Measurements from ENCODE around the gene DNAI4.
"Not testable (repeated sequence)": the region's sequence is repeated elsewhere in the genome, so short reads cannot be mapped to it uniquely, and the experiment has no call there.

Gene DNAI4

GRCh38 chr1:66924756-66925557 lies at the start of gene DNAI4, which contains the start of gene MIER1:
DNAI4 (minus strand) TSS chr1:66924856; CDS start chr1:66924831, 25 bp downstream.
MIER1 (plus strand) TSS chr1:66924990; CDS start chr1:66925029, 39 bp downstream.
- ATAC-seq (peak; percentile 97), DNase-seq (ENCODE audit: low spot score in 2 of 2) (peak; percentile 93 to 98)
- no peaks in the 10 kb centered on the region for H3K9me3 Mint-ChIP-seq
- H3K36me3 Mint-ChIP-seq: peaks cover 16% of the 10 kb centered on the region
- H3K4me1 Mint-ChIP-seq: peaks cover 33% of the 10 kb centered on the region
- H3K4me3 Mint-ChIP-seq: peak within 1 kb of the TSS; percentile 90
- H3K27ac Mint-ChIP-seq: peak within 1 kb of the TSS; percentile 94

- Mint-ChIP-seq H3K36me3 (peaks cover 100% of the 10 kb centered on the region), H3K9me3 (peaks cover 9% of the 10 kb centered on the region), H3K4me3 (no peak overlapping the region), H3K4me1 (peaks cover 26% of the 10 kb centered on the region), H3K27ac (no peak overlapping the region)
- no peak for ATAC-seq
- no peak for DNase-seq (ENCODE audit: low spot score in 2 of 2)
Observed at GRCh38 chr1:66968574-66968973, 43.9 kb upstream of the DNAI4 start.

- peaks cover 100% of the 10 kb centered on the region for H3K36me3 Mint-ChIP-seq
- not testable (repeated sequence) for H3K9me3 Mint-ChIP-seq
Observed at GRCh38 chr1:66966188-66966873, 41.7 kb upstream of the DNAI4 start.

GRCh38 chr1:66957938-66958337 lies 33.3 kb upstream of the DNAI4 start:
- no peak for DNase-seq (ENCODE audit: low spot score in 2 of 2)
- H3K9me3 Mint-ChIP-seq: no peaks in the 10 kb centered on the region
- H3K27ac Mint-ChIP-seq: peak overlapping the region; percentile 4
- no peak for ATAC-seq
- H3K36me3 Mint-ChIP-seq: peaks cover 100% of the 10 kb centered on the region
- peaks cover 31% of the 10 kb centered on the region for H3K4me1 Mint-ChIP-seq
- H3K4me3 Mint-ChIP-seq: no peak overlapping the region

More at GRCh38 chr1:66966188-66966873, 41.7 kb upstream of the DNAI4 start:
- Mint-ChIP-seq H3K4me1 (peaks cover 26% of the 10 kb centered on the region), H3K27ac (peak overlapping the region; percentile 53)
- not testable (repeated sequence) for DNase-seq (ENCODE audit: low spot score in 2 of 2); H3K4me3 Mint-ChIP-seq; ATAC-seq

GRCh38 chr1:66954208-66954607 lies 29.6 kb upstream of the DNAI4 start:
- DNase-seq (ENCODE audit: low spot score in 2 of 2): no peak
- Mint-ChIP-seq H3K4me1 (peaks cover 43% of the 10 kb centered on the region), H3K36me3 (peaks cover 100% of the 10 kb centered on the region), H3K4me3 (no peak overlapping the region), H3K9me3 (no peaks in the 10 kb centered on the region), H3K27ac (peak overlapping the region; percentile 79)
- ATAC-seq: peak; percentile 84

- Mint-ChIP-seq H3K9me3 (no peaks in the 10 kb centered on the region), H3K36me3 (peaks cover 100% of the 10 kb centered on the region), H3K27ac (peak overlapping the region; percentile 7), H3K4me3 (no peak overlapping the region), H3K4me1 (peaks cover 42% of the 10 kb centered on the region)
- ATAC-seq: no peak
- DNase-seq (ENCODE audit: low spot score in 2 of 2): no peak
Observed at GRCh38 chr1:66951513-66951912, 26.9 kb upstream of the DNAI4 start.

GRCh38 chr1:66947267-66947666 lies 22.6 kb upstream of the DNAI4 start:
- peaks cover 40% of the 10 kb centered on the region for H3K4me1 Mint-ChIP-seq
- ATAC-seq: no peak
- no peak overlapping the region for H3K4me3 Mint-ChIP-seq
- DNase-seq (ENCODE audit: low spot score in 2 of 2): no peak
- peak overlapping the region; percentile 71 for H3K27ac Mint-ChIP-seq
- H3K9me3 Mint-ChIP-seq: no peaks in the 10 kb centered on the region
- H3K36me3 Mint-ChIP-seq: peaks cover 96% of the 10 kb centered on the region

- DNase-seq (ENCODE audit: low spot score in 2 of 2) (no peak), ATAC-seq (no peak)
- H3K4me1 Mint-ChIP-seq: peaks cover 34% of the 10 kb centered on the region
- H3K9me3 Mint-ChIP-seq: no peaks in the 10 kb centered on the region
- no peak overlapping the region for H3K4me3 Mint-ChIP-seq
- H3K27ac Mint-ChIP-seq: no peak overlapping the region
- peaks cover 96% of the 10 kb centered on the region for H3K36me3 Mint-ChIP-seq
Observed at GRCh38 chr1:66945316-66945715, 20.7 kb upstream of the DNAI4 start.

- Mint-ChIP-seq H3K9me3 (no peaks in the 10 kb centered on the region), H3K36me3 (peaks cover 96% of the 10 kb centered on the region), H3K4me3 (no peak overlapping the region), H3K27ac (no peak overlapping the region), H3K4me1 (peaks cover 41% of the 10 kb centered on the region)
- ATAC-seq: no peak
- no peak for DNase-seq (ENCODE audit: low spot score in 2 of 2)
Observed at GRCh38 chr1:66944330-66945274, 19.9 kb upstream of the DNAI4 start.

GRCh38 chr1:66943361-66943969 lies 18.8 kb upstream of the DNAI4 start:
- H3K4me1 Mint-ChIP-seq: peaks cover 46% of the 10 kb centered on the region
- DNase-seq (ENCODE audit: low spot score in 2 of 2) (no peak), ATAC-seq (no peak)
- peak overlapping the region; percentile 50 for H3K27ac Mint-ChIP-seq
- H3K4me3 Mint-ChIP-seq: no peak overlapping the region
- H3K9me3 Mint-ChIP-seq: no peaks in the 10 kb centered on the region
- peaks cover 91% of the 10 kb centered on the region for H3K36me3 Mint-ChIP-seq

- H3K27ac Mint-ChIP-seq: peak overlapping the region; percentile 68
- DNase-seq (ENCODE audit: low spot score in 2 of 2) (no peak), ATAC-seq (peak; percentile 57)
- peaks cover 84% of the 10 kb centered on the region for H3K36me3 Mint-ChIP-seq
- no peak overlapping the region for H3K4me3 Mint-ChIP-seq
- no peaks in the 10 kb centered on the region for H3K9me3 Mint-ChIP-seq
- H3K4me1 Mint-ChIP-seq: peaks cover 47% of the 10 kb centered on the region
Observed at GRCh38 chr1:66940981-66941380, 16.3 kb upstream of the DNAI4 start.

- H3K36me3 Mint-ChIP-seq: peaks cover 71% of the 10 kb centered on the region
- ATAC-seq: no peak
- H3K4me1 Mint-ChIP-seq: peaks cover 52% of the 10 kb centered on the region
- H3K9me3 Mint-ChIP-seq: no peaks in the 10 kb centered on the region
- DNase-seq (ENCODE audit: low spot score in 2 of 2): no peak
- no peak overlapping the region for H3K4me3 Mint-ChIP-seq
- H3K27ac Mint-ChIP-seq: no peak overlapping the region
Observed at GRCh38 chr1:66938613-66939012, 14.0 kb upstream of the DNAI4 start.

- H3K4me3 Mint-ChIP-seq: no peak overlapping the region
Observed at GRCh38 chr1:66937529-66938234, 13.0 kb upstream of the DNAI4 start.

More at GRCh38 chr1:66937529-66938234, 13.0 kb upstream of the DNAI4 start:
- Mint-ChIP-seq H3K4me1 (peaks cover 52% of the 10 kb centered on the region), H3K27ac (peak overlapping the region; percentile 76), H3K9me3 (no peaks in the 10 kb centered on the region), H3K36me3 (peaks cover 62% of the 10 kb centered on the region)
- DNase-seq (ENCODE audit: low spot score in 2 of 2) (no peak), ATAC-seq (no peak)
